ENCODE measurements around the gene STT3A.

Gene STT3A

GRCh38 chr11:125670172-125670571 is 77.5 kb downstream of the STT3A start:
- no peak for FAIRE-seq

- no peak for FAIRE-seq
These were observed 78.9 kb downstream of the STT3A start for GRCh38 chr11:125671561-125671960.
